ENCODE results near the gene NCOA4. TPM values are rescaled to one million over a fixed set of nuclear protein-coding genes. Genes with fewer than 3 reads are reported as not detected.
"Not testable (repeated sequence)": the region's sequence is repeated elsewhere in the genome, so short reads cannot be mapped to it uniquely, and the experiment has no call there.

Gene NCOA4
- total RNA-seq, 2 donors from 2014 or later: 178 to 206 TPM

DNA sequence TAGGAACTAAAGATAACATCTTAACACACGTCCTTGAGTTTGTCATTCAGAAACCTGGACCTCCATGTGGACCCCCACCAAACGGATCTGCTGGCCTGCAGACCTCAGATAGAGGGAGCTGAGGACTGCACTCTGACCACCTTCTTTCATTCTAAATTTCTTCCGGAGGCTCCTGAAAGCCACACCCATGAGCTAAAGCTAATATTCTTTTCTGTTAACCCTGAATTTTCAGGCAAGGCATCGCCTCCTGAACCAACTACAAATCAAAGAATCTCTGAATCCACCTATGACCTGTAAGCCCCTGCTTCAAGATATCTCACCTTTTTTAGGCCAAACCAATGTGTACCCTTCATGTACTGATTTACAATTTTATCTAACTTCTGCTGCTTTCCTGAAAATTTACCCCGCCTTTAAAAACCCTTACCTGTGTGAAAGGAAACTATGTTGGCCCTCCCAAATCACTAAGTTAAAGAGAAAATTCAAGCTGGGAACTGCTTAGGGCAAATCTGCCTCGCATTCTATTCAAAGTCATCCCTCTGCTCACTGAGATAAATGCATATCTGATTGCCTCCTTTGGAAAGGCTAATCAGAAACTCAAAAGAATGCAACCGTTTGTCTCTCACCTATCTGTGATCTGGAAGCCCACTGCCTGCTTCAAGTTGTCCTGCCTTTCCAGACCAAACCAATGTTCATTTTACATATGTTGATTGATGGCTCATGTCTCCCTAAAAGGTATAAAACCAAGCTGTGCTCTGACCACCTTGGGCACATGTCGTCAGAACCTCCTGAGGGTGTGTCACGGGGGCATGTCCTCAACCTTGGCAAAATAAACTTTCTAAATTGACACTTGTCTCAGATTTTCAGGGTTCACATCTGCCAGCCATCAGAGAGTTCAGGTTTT, 23.4 kb upstream of the NCOA4 start:
- no peak for ATAC-seq
- DNase-seq: no peak
- intact Hi-C loops (cut with DNase I): no loop called here

DNA sequence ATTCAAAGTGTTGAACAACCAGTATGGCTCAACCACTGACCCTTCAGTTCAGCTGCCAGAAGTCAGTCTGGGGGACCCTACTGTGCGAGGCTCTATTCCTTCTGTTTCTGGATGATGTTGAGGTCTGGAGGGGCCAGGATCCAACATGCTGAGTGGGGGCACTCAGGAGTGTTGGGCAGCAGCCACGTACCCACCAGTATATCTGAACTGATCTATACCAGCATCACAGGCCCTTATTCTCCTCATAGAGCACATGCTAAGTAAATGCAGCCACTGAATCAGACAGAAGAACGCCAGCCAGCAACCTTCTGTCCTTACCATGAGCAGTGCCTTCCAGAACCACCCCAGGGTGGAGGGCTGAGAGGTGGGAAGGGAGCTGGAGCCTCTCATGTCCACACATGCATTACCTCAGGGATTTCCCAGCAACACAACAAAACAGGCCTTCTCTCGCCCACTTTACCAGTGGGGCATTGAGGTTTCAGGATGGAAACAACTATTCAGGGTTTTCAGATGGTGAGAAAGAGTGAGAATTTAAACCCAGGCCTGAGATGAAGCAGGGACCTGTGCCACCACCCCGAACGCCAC, 22.5 kb upstream of the NCOA4 start:
- intact Hi-C loops (cut with DNase I): no loop called here
- no peak for DNase-seq
- no peak for ATAC-seq

DNA sequence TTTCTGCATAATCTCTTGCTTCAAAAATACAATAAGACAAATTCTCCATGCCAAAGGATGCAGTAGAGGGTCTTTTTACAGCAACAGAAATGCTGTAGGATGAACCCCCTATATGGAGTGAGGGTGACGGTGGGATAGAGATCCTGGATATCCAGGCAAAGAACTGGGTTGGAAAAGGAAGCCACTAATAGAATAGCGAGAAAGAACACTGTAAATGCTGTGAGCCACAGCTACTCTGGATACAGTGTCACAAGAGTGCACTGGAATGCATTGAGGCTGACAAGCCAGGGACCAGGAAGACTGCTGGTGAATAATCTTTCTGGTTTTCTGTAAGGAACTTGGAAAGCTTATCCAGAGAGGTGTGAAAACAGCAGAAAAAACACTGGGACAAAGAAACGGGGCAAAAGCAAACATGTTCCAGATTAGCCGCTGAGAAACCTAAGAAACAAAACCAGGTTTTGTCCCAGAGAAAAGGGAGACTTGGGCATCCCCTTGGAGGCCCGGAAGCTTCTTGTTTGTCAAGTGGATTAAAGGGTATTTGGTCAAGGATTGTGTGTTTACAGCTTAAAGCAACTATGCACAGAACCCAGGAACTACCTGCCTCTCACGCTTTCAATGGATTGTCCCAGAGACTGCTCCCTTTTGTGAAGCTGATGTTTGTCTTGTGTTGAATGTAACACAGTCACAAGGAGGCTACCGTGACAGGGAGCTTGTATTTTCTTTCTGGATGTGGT, 21.8 kb upstream of the NCOA4 start:
- intact Hi-C loops (cut with DNase I): no loop called here
- ATAC-seq: no peak
- no peak for DNase-seq

DNA sequence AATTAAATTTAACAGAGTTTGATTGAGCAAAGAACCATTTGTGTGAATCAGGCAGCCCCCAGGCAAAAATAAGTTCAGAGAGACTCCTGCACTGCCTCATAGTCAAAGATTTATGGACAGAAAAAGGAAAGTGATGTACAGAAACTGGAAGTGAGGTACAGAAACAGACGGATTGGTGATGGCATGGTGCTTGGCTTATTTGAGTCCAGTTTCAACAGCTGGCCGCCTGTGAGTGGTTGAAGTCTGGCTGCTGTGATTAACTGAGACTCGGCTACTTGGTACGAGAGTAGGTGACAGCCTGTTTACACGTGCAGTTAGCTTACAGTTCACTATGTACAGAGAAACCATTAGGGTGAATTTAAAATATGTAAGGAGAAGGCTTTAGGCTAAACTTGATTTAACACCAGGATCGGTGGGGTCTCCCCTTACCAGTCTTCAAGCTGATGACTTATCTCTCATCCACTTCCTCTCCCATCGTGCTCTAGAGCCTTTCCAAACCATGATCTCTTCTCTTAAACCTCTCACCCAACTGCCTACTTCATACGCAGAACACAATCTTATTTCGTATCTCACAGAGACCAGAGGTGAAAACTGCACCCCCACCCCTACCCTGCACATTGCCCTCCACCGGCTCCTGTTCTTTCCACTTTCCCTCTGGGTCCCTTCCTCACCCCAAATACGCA, 20.7 kb upstream of the NCOA4 start:
- intact Hi-C loops (cut with DNase I): no loop called here
- ATAC-seq: no peak
- DNase-seq: no peak

DNA sequence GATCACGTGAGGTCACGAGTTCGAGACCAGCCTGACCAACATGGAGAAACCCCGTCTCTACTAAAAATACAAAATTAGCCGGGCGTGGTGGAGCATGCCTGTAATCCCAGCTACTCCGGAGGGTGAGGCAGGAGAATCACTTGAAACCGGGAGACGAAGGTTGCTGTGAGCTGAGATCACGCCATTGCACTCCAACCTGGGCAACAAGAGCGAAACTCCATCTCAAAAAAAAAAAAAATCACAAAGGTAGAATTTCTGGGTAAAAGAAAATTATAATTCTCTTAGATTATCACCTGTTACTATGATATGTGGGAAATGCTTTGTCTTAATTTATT, 19.0 kb upstream of the NCOA4 start:
- ATAC-seq; intact Hi-C loops (cut with DNase I); DNase-seq: not testable (repeated sequence)

DNA sequence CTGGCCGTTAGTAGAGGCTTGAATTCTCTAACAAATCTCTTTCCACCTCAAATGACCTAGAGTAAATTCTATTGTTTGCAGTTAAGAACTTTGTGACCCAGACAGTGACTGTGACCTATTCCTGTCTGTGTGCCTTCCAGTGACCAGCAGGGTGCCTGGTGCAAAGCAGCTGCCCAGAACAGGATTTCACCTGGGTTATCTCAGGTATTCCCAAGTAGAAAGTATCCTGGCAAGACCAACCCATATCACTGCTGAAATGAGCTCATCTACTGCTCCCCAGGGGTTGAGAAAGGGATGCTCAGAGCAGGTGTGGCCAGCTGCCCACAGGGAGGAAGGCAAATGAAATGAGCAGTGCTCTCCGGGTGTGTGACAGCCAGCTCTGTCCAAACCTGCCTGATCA, 17.7 kb upstream of the NCOA4 start:
- DNase-seq (no peak), ATAC-seq (no peak)
- intact Hi-C loops (cut with DNase I): no loop called here

DNA sequence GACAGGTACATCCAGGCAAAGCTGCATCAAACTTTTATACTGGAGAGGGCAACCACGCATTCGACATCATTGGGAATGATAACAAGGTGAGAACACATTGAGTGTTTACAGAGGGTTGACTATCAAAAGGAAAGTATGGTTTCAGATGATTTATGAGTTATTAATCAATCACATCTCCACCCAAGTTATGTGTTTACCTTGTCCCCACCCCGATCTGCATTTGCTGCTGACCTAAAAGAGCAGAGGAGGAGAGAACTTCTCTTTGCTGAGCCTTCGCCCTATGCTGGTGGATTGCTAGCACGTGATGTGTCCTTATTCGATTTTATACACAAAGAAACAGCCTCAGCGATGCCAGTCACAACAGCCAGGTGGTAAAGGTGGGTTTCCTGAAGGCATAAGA, 15.8 kb upstream of the NCOA4 start, which contains the start of gene MSMB:
MSMB (minus strand) TSS at position 9 of the 400 bp plus-strand sequence. CDS start 32 bp downstream, outside the sequence.
- intact Hi-C loops (cut with DNase I): no loop called here
- DNase-seq: no peak
- ATAC-seq: no peak

DNA sequence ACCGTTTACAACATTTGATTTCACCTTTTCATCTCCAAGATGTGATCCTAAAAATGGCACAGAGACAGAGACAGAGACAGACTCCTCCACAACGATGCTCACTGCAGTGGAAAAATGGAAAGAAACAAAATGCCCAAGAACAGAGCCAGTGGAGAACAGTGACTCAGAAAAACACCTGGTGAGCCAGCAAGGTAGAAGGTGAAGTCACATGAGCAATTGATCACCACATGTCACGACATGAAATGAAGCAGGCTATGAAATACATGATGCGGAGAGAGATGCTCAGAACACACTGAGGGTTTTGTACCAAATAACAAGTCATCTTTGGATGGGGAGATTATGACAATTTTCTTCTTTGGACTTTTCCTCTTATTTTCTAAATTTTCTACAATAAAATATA, 12.1 kb upstream of the NCOA4 start:
- no peak for ATAC-seq
- DNase-seq: no peak

DNA sequence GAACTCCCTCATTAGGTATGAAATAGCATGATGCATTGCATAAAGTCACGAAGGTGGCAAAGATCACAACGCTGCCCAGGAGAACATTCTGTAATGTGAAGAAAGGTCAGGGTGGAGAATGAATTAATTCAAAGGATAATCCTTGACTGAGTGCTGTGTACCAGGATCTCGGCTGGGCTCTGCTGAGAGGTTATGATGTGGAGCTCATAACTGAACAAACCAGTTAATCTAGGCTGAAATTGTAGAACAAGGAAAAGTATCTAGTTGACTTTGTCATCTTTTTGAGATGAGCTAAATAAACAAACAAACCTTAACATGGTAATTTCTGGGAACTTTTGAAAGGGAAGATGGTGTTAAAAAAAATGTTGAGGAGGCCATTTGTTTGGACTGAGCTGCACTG, 9.6 kb upstream of the NCOA4 start:
- DNase-seq (no peak), ATAC-seq (no peak)
- intact Hi-C loops (cut with DNase I): no loop called here

More for the DNA sequence above, 12.1 kb upstream of the NCOA4 start:
- intact Hi-C loops (cut with DNase I): no loop called here

DNA sequence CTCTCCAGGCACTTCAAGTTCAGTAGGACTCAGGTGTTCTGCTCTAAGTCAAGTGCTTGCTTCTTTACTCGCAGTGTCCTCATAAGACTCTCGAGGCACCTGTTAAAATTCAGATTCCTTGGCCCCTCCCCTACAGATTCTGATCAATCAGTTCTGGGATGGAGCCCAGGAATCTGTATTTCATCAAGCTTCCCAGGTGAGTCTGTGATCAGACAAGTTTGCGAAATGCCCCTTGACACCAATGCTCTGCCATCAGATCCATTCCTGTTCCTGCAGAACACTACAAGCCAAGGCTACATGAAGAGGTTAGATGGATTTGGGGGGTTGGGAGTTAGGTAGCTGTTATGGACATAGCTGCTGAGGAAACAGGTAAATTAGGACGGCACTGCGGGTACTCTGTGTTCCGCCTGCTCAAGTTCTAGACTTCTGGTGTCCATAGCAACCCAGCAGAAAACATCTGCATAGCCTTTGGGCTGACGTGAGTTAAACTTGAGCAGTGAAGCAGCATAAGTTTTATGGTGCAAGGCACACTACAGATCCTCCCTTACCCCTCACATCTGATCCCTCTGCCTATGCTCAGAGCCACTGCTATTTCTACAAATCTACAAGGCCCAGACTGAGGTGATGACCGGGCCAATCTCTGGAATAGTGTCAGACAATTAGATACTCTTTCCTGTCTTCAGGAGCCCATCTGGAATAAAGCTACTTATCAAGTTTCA, 6.8 kb upstream of the NCOA4 start:
- intact Hi-C loops (cut with DNase I): no loop called here

DNA sequence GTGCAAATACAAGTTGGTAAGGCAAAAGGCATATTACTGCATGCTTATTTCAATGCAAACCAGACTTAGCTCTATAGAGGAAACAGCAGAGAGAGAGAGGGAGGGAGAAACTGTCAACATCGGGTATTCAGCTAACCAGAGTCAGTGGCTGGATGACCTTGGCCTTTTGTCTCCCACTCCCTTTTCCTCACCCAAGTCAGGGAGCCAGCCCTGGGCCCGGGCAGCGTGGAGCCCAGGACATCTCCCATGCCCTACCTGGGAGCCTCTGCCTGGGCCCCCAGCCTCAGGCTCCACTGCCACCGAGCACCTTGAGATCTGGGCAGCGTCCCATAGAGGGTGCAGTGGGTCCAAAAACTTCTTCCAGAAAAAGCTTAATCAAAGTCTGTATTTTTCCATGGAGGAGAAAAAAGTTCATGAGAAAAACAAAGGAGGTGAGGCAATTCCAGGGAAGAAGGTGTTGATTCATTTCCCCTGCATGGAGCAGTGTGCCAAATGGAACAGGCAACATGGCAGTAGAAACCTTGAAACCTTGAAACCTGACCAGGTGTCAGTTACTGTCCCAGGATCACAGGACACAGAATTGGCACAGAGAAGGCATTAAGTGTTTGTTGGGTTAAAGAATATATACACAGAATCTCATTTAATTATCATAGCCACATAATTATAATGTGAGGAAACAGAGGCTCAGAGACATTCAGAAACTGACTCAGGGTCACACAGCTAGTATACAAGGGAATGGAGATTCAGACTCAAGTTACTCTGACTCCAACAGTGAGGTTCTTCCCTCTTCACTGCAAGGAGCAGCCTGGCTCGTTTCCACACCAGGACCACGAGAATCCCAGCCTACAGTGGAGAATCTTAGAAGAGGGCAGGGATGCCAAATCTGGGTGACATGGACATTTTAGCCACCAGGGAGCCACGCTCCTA, 5.8 kb upstream of the NCOA4 start:
- ATAC-seq (no peak), DNase-seq (no peak)
- intact Hi-C loops (cut with DNase I): no loop called here

More for the DNA sequence above, 6.8 kb upstream of the NCOA4 start:
- no peak for ATAC-seq
- DNase-seq: no peak

DNA sequence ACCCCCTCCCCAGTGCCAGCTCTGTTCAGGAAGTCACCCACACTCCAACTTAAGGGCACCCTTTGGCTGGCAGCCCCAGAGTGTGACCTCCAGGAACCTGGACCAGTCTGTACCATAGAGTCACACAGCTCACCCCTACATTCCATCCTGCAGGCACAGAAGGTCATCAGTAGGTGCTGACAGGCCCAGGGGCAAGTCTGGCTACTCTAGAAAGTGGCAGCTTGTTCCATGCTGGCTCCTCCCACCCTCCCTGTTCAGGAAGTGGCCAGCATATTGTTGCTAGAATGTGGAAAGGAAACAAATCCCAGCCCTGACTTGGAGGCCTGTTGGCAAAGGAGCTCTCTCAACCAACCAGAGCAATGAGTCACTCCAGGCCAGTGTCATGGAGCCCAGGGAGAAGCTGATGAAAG, 3.2 kb upstream of the NCOA4 start:
- ATAC-seq (no peak), DNase-seq (no peak)
- intact Hi-C loops (cut with DNase I): no loop called here

DNA sequence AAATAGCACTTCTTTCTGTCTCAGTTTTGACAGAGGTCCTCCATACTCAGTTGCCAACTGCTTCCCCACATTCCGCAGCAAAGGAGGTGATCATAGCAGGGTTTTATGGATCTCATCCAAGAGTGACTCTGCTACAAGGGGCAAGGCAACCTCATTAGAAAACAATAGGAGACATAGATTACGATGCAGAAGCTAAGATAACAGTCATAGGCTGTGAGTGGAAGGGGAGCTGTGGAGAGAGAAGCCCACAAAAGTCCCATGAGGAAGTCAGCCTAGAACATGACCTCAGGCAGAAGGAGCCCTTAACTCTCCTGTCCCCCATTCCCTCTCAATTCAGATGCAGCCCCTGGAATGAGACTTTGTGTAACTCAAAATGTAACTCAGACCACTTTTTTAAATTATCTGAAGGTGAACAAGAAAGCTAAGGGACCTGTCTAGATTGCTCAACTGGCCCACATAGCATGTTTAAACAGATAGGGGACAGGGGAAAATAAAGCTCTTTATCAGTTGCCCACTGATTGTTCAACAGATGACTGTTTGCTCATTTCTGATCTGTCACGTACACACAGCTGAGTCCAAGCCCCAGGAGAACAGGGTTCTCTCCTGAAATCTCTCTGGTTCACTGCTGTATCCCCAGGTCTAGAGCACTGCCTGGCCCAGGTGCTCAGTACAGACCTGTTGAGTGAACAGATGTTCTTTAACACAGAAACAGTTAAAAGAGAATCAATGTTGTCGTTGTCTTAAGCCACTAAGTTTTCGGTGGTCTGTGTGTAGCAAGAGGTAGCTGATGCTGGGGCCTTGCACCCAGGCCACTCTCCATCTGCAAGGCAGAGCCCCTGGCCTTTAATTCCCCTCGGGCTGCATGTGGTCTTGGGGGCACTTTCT, 1.5 kb upstream of the NCOA4 start:
- DNase-seq (no peak), ATAC-seq (no peak)
- intact Hi-C loops (cut with DNase I): no loop called here

DNA sequence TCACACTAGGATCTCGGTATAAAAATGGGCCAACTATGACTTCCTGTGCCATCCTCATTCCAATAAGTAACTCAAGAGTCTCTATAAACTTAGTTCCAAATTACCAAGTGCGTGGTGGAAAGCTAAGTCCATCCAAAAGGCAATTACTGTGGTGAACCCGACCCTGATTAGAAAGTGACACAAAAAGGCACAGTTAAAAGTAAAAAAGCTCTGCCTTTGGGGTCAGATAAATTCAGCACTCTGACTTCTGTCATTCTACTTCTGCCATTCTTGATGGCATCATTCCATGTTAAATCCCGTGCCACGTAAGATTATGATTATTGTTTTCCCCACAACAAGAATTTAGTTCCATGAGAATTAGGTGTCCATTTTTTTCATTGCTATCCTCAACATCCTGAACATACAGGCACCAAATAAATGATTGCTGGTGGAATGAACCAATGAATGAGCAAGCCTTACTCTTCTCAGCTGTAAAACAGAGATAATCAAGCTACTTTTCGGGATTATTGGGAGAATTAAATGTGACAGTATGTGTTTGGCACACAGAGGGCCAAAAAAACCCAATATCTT, 877 bp downstream of the NCOA4 start:
- DNase-seq (no peak), ATAC-seq (no peak)
- intact Hi-C loops (cut with DNase I): no loop called here

DNA sequence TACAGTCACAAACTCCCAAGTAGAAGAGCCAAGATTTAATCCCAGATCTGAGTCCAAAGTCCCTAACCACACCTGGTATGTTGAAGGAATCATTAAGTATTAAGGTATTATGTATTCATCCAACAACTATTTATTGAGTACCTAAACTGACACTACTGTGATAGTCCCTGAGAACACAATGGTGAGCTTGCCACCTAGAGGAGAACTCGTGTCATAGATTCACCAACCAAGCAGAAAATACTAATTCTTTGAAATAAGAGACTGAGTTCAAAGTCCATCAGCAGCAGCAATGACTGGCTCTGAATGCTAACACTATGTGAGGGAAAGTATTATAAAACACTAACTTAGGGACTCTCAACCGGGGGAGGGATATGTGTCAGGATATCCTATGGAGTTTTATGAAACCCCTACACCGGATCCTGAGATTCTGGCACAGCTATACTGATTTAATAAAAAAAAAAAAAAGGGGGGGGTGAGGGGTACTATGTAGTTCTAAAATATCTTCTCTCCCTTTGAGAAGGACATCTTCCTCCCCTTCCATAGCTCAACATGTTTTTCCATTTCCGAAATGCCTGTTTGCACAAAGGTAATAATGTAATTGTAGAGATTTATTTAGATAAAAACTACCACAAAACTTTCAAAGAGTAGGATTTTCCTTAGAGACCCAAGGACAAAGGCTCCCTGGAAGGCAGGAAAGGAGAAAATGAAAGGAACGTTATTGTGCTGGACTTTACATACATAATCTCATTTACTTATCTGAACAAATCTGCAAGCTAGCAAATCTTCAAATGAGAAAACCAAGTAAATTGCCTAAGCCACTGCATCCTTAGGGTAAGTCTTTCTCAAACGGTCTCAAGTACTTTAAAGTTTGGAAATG, 1.6 kb downstream of the NCOA4 start:
- intact Hi-C loops (cut with DNase I): no loop called here
- no peak for DNase-seq
- ATAC-seq: peak in 1 of 2 donors; percentile 7

DNA sequence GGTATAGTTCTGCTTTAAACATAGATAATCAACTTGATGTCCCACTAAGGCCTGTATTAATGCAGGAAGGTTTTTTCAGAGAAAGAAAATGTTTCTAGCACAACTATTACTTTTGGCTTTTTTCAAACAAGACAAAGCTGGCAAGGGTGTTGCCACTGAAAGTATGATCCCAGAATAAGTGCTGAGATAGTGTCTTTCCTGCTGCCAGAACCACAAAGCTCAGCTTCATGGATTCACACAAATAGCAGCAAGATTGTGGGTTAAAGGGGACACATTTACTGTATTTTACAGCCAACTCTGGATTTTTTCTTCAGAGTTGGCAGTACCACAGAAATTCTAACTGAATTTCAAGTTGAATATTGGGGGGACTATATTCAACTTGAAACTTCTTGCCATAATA, 4.3 kb downstream of the NCOA4 start:
- intact Hi-C loops (cut with DNase I): no loop called here
- ATAC-seq: no peak
- no peak for DNase-seq

All from left cardiac atrium (tissue), 4 donors.